ENCODE data around the gene KIAA1143. TPM values are rescaled to one million over a fixed set of nuclear protein-coding genes. Genes with fewer than 3 reads are reported as not detected.

KIAA1143 gene
- 23.1 TPM for polyA plus RNA-seq (2013, experiment 1 of 2)
- 32.1 TPM for polyA plus RNA-seq (2013, experiment 2 of 2)

- Histone ChIP-seq H3K4me3 (ENCODE audit: extremely low read depth, insufficient read depth, low read length, poor library complexity, severe bottlenecking) (peak within 1 kb of the TSS; percentile 93), H3K9me3 (ENCODE audit: control insufficient read depth, low read length) (peaks cover 37% of the 10 kb centered on the region), H3K27ac (ENCODE audit: low read depth, low read length, severe bottlenecking) (peak within 1 kb of the TSS; percentile 81), H3K36me3 (ENCODE audit: control insufficient read depth, insufficient read depth, low read length) (peaks cover 60% of the 10 kb centered on the region), H3K4me1 (ENCODE audit: control insufficient read depth, insufficient read depth, low read length, poor library complexity, severe bottlenecking) (peaks cover 5% of the 10 kb centered on the region)
- 0% methylated on average over 63 to 64 of the region's 64 CpGs for WGBS, 2 experiments (ENCODE audit: insufficient coverage in 2 of 2)
Measured at GRCh38 chr3:44761424-44762169, at the start of gene KIAA1143, which contains the start of gene KIF15. Gene KIAA1143 (minus strand): TSS chr3:44761619. CDS start chr3:44761602, 17 bp downstream. Gene KIF15 (plus strand): TSS chr3:44761794. CDS start chr3:44761866, 72 bp downstream.

GRCh38 chr3:44805960-44806359, 44.5 kb upstream of the KIAA1143 start:
- WGBS, 2 experiments (ENCODE audit: insufficient coverage in 2 of 2), result 100% methylated on average over 1 of the region's 2 CpGs; no CpG with 5 or more reads in 1 of the 2 experiments
- no peaks in the 10 kb centered on the region for H3K9me3 ChIP-seq (ENCODE audit: control insufficient read depth, low read length)
- H3K4me1 ChIP-seq (ENCODE audit: control insufficient read depth, insufficient read depth, low read length, poor library complexity, severe bottlenecking), result no peaks in the 10 kb centered on the region
- H3K27ac ChIP-seq (ENCODE audit: low read depth, low read length, severe bottlenecking), result no peak overlapping the region
- H3K36me3 ChIP-seq (ENCODE audit: control insufficient read depth, insufficient read depth, low read length), result peaks cover 62% of the 10 kb centered on the region
- no peak overlapping the region for H3K4me3 ChIP-seq (ENCODE audit: extremely low read depth, insufficient read depth, low read length, poor library complexity, severe bottlenecking)

- Histone ChIP-seq H3K4me1 (ENCODE audit: control insufficient read depth, insufficient read depth, low read length, poor library complexity, severe bottlenecking) (no peaks in the 10 kb centered on the region), H3K9me3 (ENCODE audit: control insufficient read depth, low read length) (no peaks in the 10 kb centered on the region), H3K27ac (ENCODE audit: low read depth, low read length, severe bottlenecking) (no peak overlapping the region), H3K4me3 (ENCODE audit: extremely low read depth, insufficient read depth, low read length, poor library complexity, severe bottlenecking) (no peak overlapping the region), H3K36me3 (ENCODE audit: control insufficient read depth, insufficient read depth, low read length) (peaks cover 77% of the 10 kb centered on the region)
- WGBS, 2 experiments (ENCODE audit: insufficient coverage in 2 of 2), result no CpG with 5 or more reads among the region's 2 CpGs
Measured at GRCh38 chr3:44803298-44803697, 41.9 kb upstream of the KIAA1143 start.

GRCh38 chr3:44802011-44802410, 40.6 kb upstream of the KIAA1143 start:
- no peaks in the 10 kb centered on the region for H3K9me3 ChIP-seq (ENCODE audit: control insufficient read depth, low read length)
- H3K36me3 ChIP-seq (ENCODE audit: control insufficient read depth, insufficient read depth, low read length), result peaks cover 81% of the 10 kb centered on the region
- 83 to 86% methylated on average over 1 of the region's 2 CpGs for WGBS, 2 experiments (ENCODE audit: insufficient coverage in 2 of 2)

GRCh38 chr3:44795197-44795596, 33.8 kb upstream of the KIAA1143 start:
- Histone ChIP-seq H3K9me3 (ENCODE audit: control insufficient read depth, low read length) (no peaks in the 10 kb centered on the region), H3K4me3 (ENCODE audit: extremely low read depth, insufficient read depth, low read length, poor library complexity, severe bottlenecking) (no peak overlapping the region), H3K4me1 (ENCODE audit: control insufficient read depth, insufficient read depth, low read length, poor library complexity, severe bottlenecking) (no peaks in the 10 kb centered on the region), H3K36me3 (ENCODE audit: control insufficient read depth, insufficient read depth, low read length) (peaks cover 58% of the 10 kb centered on the region), H3K27ac (ENCODE audit: low read depth, low read length, severe bottlenecking) (no peak overlapping the region)
- WGBS, 2 experiments (ENCODE audit: insufficient coverage in 2 of 2), result 71 to 87% methylated on average over 1 to 3 of the region's 4 CpGs

More at GRCh38 chr3:44802011-44802410, 40.6 kb upstream of the KIAA1143 start:
- no peaks in the 10 kb centered on the region for H3K4me1 ChIP-seq (ENCODE audit: control insufficient read depth, insufficient read depth, low read length, poor library complexity, severe bottlenecking)
- H3K27ac ChIP-seq (ENCODE audit: low read depth, low read length, severe bottlenecking), result no peak overlapping the region
- H3K4me3 ChIP-seq (ENCODE audit: extremely low read depth, insufficient read depth, low read length, poor library complexity, severe bottlenecking), result no peak overlapping the region

GRCh38 chr3:44782891-44783290, 21.5 kb upstream of the KIAA1143 start:
- Histone ChIP-seq H3K36me3 (ENCODE audit: control insufficient read depth, insufficient read depth, low read length) (peaks cover 64% of the 10 kb centered on the region), H3K4me1 (ENCODE audit: control insufficient read depth, insufficient read depth, low read length, poor library complexity, severe bottlenecking) (no peaks in the 10 kb centered on the region), H3K9me3 (ENCODE audit: control insufficient read depth, low read length) (no peaks in the 10 kb centered on the region), H3K27ac (ENCODE audit: low read depth, low read length, severe bottlenecking) (no peak overlapping the region), H3K4me3 (ENCODE audit: extremely low read depth, insufficient read depth, low read length, poor library complexity, severe bottlenecking) (no peak overlapping the region)
- 88 to 90% methylated on average over 3 to 4 of the region's 4 CpGs for WGBS, 2 experiments (ENCODE audit: insufficient coverage in 2 of 2)

- Histone ChIP-seq H3K4me3 (ENCODE audit: extremely low read depth, insufficient read depth, low read length, poor library complexity, severe bottlenecking) (no peak overlapping the region), H3K36me3 (ENCODE audit: control insufficient read depth, insufficient read depth, low read length) (peaks cover 73% of the 10 kb centered on the region), H3K9me3 (ENCODE audit: control insufficient read depth, low read length) (peaks cover 60% of the 10 kb centered on the region), H3K4me1 (ENCODE audit: control insufficient read depth, insufficient read depth, low read length, poor library complexity, severe bottlenecking) (no peaks in the 10 kb centered on the region), H3K27ac (ENCODE audit: low read depth, low read length, severe bottlenecking) (no peak overlapping the region)
- WGBS, 2 experiments (ENCODE audit: insufficient coverage in 2 of 2), result no CpG with 5 or more reads among the region's 1 CpG
Measured at GRCh38 chr3:44772099-44772442, 10.7 kb upstream of the KIAA1143 start.

- WGBS, 2 experiments (ENCODE audit: insufficient coverage in 2 of 2), result no CpG with 5 or more reads among the region's 1 CpG
- peaks cover 72% of the 10 kb centered on the region for H3K36me3 ChIP-seq (ENCODE audit: control insufficient read depth, insufficient read depth, low read length)
- peaks cover 62% of the 10 kb centered on the region for H3K9me3 ChIP-seq (ENCODE audit: control insufficient read depth, low read length)
Measured at GRCh38 chr3:44771424-44772098, 10.1 kb upstream of the KIAA1143 start.

GRCh38 chr3:44764248-44764647, 2.8 kb upstream of the KIAA1143 start:
- Histone ChIP-seq H3K4me3 (ENCODE audit: extremely low read depth, insufficient read depth, low read length, poor library complexity, severe bottlenecking) (no peak overlapping the region), H3K9me3 (ENCODE audit: control insufficient read depth, low read length) (peaks cover 32% of the 10 kb centered on the region), H3K4me1 (ENCODE audit: control insufficient read depth, insufficient read depth, low read length, poor library complexity, severe bottlenecking) (peaks cover 5% of the 10 kb centered on the region), H3K36me3 (ENCODE audit: control insufficient read depth, insufficient read depth, low read length) (peaks cover 55% of the 10 kb centered on the region), H3K27ac (ENCODE audit: low read depth, low read length, severe bottlenecking) (no peak overlapping the region)

More at GRCh38 chr3:44771424-44772098, 10.1 kb upstream of the KIAA1143 start:
- no peak overlapping the region for H3K27ac ChIP-seq (ENCODE audit: low read depth, low read length, severe bottlenecking)
- H3K4me1 ChIP-seq (ENCODE audit: control insufficient read depth, insufficient read depth, low read length, poor library complexity, severe bottlenecking), result no peaks in the 10 kb centered on the region
- no peak overlapping the region for H3K4me3 ChIP-seq (ENCODE audit: extremely low read depth, insufficient read depth, low read length, poor library complexity, severe bottlenecking)

- Histone ChIP-seq H3K9me3 (ENCODE audit: control insufficient read depth, low read length) (peaks cover 37% of the 10 kb centered on the region), H3K27ac (ENCODE audit: low read depth, low read length, severe bottlenecking) (peak overlapping the region; percentile 81), H3K4me3 (ENCODE audit: extremely low read depth, insufficient read depth, low read length, poor library complexity, severe bottlenecking) (peak overlapping the region; percentile 93), H3K4me1 (ENCODE audit: control insufficient read depth, insufficient read depth, low read length, poor library complexity, severe bottlenecking) (peaks cover 5% of the 10 kb centered on the region), H3K36me3 (ENCODE audit: control insufficient read depth, insufficient read depth, low read length) (peaks cover 58% of the 10 kb centered on the region)
- WGBS, 2 experiments (ENCODE audit: insufficient coverage in 2 of 2), result no CpG with 5 or more reads among the region's 5 CpGs
Measured at GRCh38 chr3:44762690-44763089, 1.3 kb upstream of the KIAA1143 start.

All from mesodermal cell (in vitro differentiated cells).